HepG2 (cell line): ENCODE data around the gene COL4A2. TPM values are rescaled to one million over a fixed set of nuclear protein-coding genes. Genes with fewer than 3 reads are reported as not detected.

Experiments used
- ATAC-seq: fragments of 200-7000 bp; cut with Tn5 transposase; 3 replicates; pipeline ENCODE4 v1.9.1; 2020; ENCODE audit warnings: mild to moderate bottlenecking, moderate library complexity
- BruUV-seq: library from RNA; stranded (reverse); fragments of 400-500 nt; replicated peaks from 2 replicates; lab custom pipeline; 2021; lab: Mats Ljungman, UMichigan
- CTCF ChIA-PET: fragments of 300-600 bp; formaldehyde crosslinking; extraction: SDS; loops from one replicate; lab custom pipeline; 2021; ENCODE audit warnings: low total read pairs, inconsistent platforms, low intra/inter-chr PET ratio; lab: Yijun Ruan, JAX
- POLR2A ChIA-PET: fragments of 350-600 bp; sonication (Branson Sonifier 250); formaldehyde crosslinking; loops from one replicate; lab custom pipeline; 2020; ENCODE audit warnings: antibody characterized with exemption, inconsistent platforms; lab: Yijun Ruan, JAX
- DNase-seq: peaks from one replicate; pipeline ENCODE4 v3.0.0-alpha.2; 2015; ENCODE audit warnings: low spot score
- FAIRE-seq: peaks from 3 replicates; lab custom pipeline; 2011; peaks lifted over from hg19 to GRCh38; lab: Jason Lieb, UNC
- H2AFZ ChIP-seq: one replicate; pipeline ENCODE4 v1.6.1; 2011; ENCODE audit warnings: low read length, inconsistent platforms
- H3K27ac ChIP-seq: fragments of 300-600 bp; 3 replicates; pipeline ENCODE4 v1.8.0; 2011; ENCODE audit warnings: mixed run types, mild to moderate bottlenecking, mixed read lengths, low read length, inconsistent platforms; ENCODE audit not compliant: insufficient read depth; ENCODE audit errors: extremely low read length
- H3K27me3 ChIP-seq, 2 experiments: fragments of 200-600 bp in 1 of 2; 2 replicates in 1 of 2; 3 replicates in 1 of 2; pipeline versions ENCODE4 v1.6.0 to v1.8.0; 2011; ENCODE audit warnings: low read length in 2 of 2, mild to moderate bottlenecking in 2 of 2, moderate library complexity in 2 of 2, inconsistent platforms in 1 of 2; ENCODE audit not compliant: insufficient read depth in 2 of 2, control insufficient read depth in 1 of 2
- H3K36me3 ChIP-seq, 2 experiments: fragments of 200-600 bp in 1 of 2; replicated peaks in 1 of 2; 2 replicates in 1 of 2; 3 replicates in 1 of 2; pipeline versions ENCODE4 v1.5.1 to v1.8.0; 2011; ENCODE audit warnings: low read length in 2 of 2, inconsistent platforms in 1 of 2; ENCODE audit not compliant: insufficient read depth in 2 of 2, control insufficient read depth in 1 of 2
- H3K4me1 ChIP-seq: 2 replicates; pipeline ENCODE4 v1.5.1; 2012; ENCODE audit warnings: low read length, inconsistent platforms; ENCODE audit not compliant: insufficient read depth
- H3K4me2 ChIP-seq: 2 replicates; pipeline ENCODE4 v1.6.0; 2011; ENCODE audit warnings: low read depth, low read length, inconsistent platforms
- H3K4me3 ChIP-seq, 3 experiments: fragments of 200-600 bp in 1 of 3; sonication (generic), shearing (Covaris generic) in 1 of 3; replicated peaks in 1 of 3; 2 replicates each; pipeline ENCODE4 v1.5.1; 2011 to 2016; ENCODE audit warnings: low read length in 3 of 3, inconsistent platforms in 2 of 3, low read depth in 2 of 3, mild to moderate bottlenecking in 2 of 3, control low read depth in 1 of 3, mixed read lengths in 1 of 3; ENCODE audit not compliant: insufficient read depth in 1 of 3
- H3K79me2 ChIP-seq: one replicate; pipeline ENCODE4 v1.6.1; 2011; ENCODE audit warnings: low read length, inconsistent platforms; ENCODE audit not compliant: insufficient read depth
- H3K9ac ChIP-seq: 2 replicates; pipeline ENCODE4 v1.6.0; 2011; ENCODE audit warnings: mild to moderate bottlenecking, low read depth, low read length, inconsistent platforms; ENCODE audit not compliant: insufficient read depth
- H3K9me3 ChIP-seq: 2 replicates; pipeline ENCODE4 v1.5.1; 2012; ENCODE audit warnings: mild to moderate bottlenecking, low read length
- H4K20me1 ChIP-seq: 2 replicates; pipeline ENCODE4 v1.6.0; 2011; ENCODE audit warnings: inconsistent platforms, mild to moderate bottlenecking, low read length, moderate library complexity; ENCODE audit not compliant: insufficient read depth
- AKNA ChIP-seq: sonication (generic); formaldehyde crosslinking; IDR thresholded peaks from 2 replicates; pipeline ENCODE4 v1.4.0; 2020; ENCODE audit warnings: missing genetic modification reagents, borderline replicate concordance
- EHMT2 ChIP-seq: fragments of 200-600 bp; sonication (generic); IDR thresholded peaks from 2 replicates; pipeline ENCODE4 v1.7.0; 2017; ENCODE audit warnings: antibody characterized with exemption, low read depth, low read length, borderline replicate concordance
- ETS1 ChIP-seq: sonication (generic); formaldehyde crosslinking; IDR thresholded peaks from 2 replicates; pipeline ENCODE4 v1.4.0; 2020; ENCODE audit warnings: missing genetic modification reagents
- FOXC1 ChIP-seq: sonication (generic); formaldehyde crosslinking; IDR thresholded peaks from 2 replicates; pipeline ENCODE4 v1.8.0; 2022; ENCODE audit warnings: mild to moderate bottlenecking, missing genetic modification reagents, borderline replicate concordance
- GABPB1 ChIP-seq: IDR thresholded peaks from 2 replicates; pipeline ENCODE4 v1.6.1; 2016; ENCODE audit warnings: mild to moderate bottlenecking, missing genetic modification reagents, moderate library complexity, missing compliant biosample characterization
- HNRNPLL ChIP-seq: fragments of 200-400 bp; formaldehyde crosslinking; IDR thresholded peaks from 2 replicates; pipeline ENCODE4 v1.6.1; 2017; ENCODE audit warnings: mild to moderate bottlenecking, low read depth, low read length; ENCODE audit not compliant: poor library complexity, severe bottlenecking
- IKZF4 ChIP-seq: sonication (generic); formaldehyde crosslinking; IDR thresholded peaks from 2 replicates; pipeline ENCODE4 v1.5.1; 2020; ENCODE audit warnings: borderline replicate concordance, mild to moderate bottlenecking, low read depth, missing genetic modification reagents; ENCODE audit errors: not compliant biosample characterization
- JDP2 ChIP-seq: sonication (generic); formaldehyde crosslinking; IDR thresholded peaks from 2 replicates; pipeline ENCODE4 v1.8.1; 2022; ENCODE audit warnings: missing genetic modification reagents, borderline replicate concordance
- NAIF1 ChIP-seq: sonication (generic); formaldehyde crosslinking; IDR thresholded peaks from 2 replicates; pipeline ENCODE4 v1.5.0; 2020; ENCODE audit warnings: mild to moderate bottlenecking, missing genetic modification reagents, borderline replicate concordance
- NFATC3 ChIP-seq: sonication (generic); formaldehyde crosslinking; IDR thresholded peaks from 2 replicates; pipeline ENCODE4 v1.5.1; 2020; ENCODE audit warnings: mild to moderate bottlenecking, missing genetic modification reagents
- POLR2AphosphoS2 ChIP-seq: IDR thresholded peaks from 2 replicates; pipeline ENCODE4 v1.6.1; 2011; ENCODE audit warnings: low read depth, low read length, improper control_type of control experiment
- SOX6 ChIP-seq, 2 experiments: fragments of 450-650 bp in 1 of 2; sonication (generic) in 1 of 2; formaldehyde crosslinking in 1 of 2; IDR thresholded peaks; 2 replicates each; pipeline versions ENCODE4 v1.4.0 to v1.6.1; 2017 to 2020; ENCODE audit warnings: antibody characterized with exemption in 1 of 2, mild to moderate bottlenecking in 1 of 2, missing genetic modification reagents in 1 of 2
- ZNF605 ChIP-seq: sonication (generic); formaldehyde crosslinking; IDR thresholded peaks from 2 replicates; pipeline ENCODE4 v1.8.0; 2022; ENCODE audit warnings: mild to moderate bottlenecking, missing genetic modification reagents
- ZNF614 ChIP-seq: IDR thresholded peaks from 2 replicates; pipeline ENCODE4 v1.6.1; 2018; ENCODE audit warnings: missing biosample characterization, missing genetic modification reagents, inconsistent platforms, borderline replicate concordance
- ZNF768 ChIP-seq: sonication (generic); formaldehyde crosslinking; IDR thresholded peaks from 2 replicates; pipeline ENCODE4 v1.4.0; 2020; ENCODE audit warnings: missing genetic modification reagents
- ZZZ3 ChIP-seq: sonication (generic); formaldehyde crosslinking; IDR thresholded peaks from 2 replicates; pipeline ENCODE4 v1.4.0; 2020; ENCODE audit warnings: missing genetic modification reagents, mild to moderate bottlenecking, borderline replicate concordance
- WGBS: methylation state at CpG from one replicate; pipeline ENCODE4 v1.1.6; 2017; ENCODE audit warnings: low lambda C conversion rate; 5-methylcytosine and 5-hydroxymethylcytosine counted together
- in situ Hi-C: cut with HindIII; loops from 2 replicates; pipeline ENCODE4 v1.10.0; 2017; ENCODE audit warnings: low pct_unique_long_range_greater_than_20kb; ENCODE audit not compliant: extremely low pct_ligation_motif_present
- intact Hi-C: fragments of 100-400 bp; cut with micrococcal nuclease; formaldehyde crosslinking; loops from one replicate; pipeline ENCODE4 v1.10.0; 2022; ENCODE audit not compliant: unreplicated experiment
- polyA plus RNA-seq, 8 experiments: library from polyadenylated mRNA; depleted of rRNA in 3 of 8; stranded (reverse) in 7 of 8; unstranded in 1 of 8; fragments of >200 nt; fragmentation: Illumina TruSeq in 4 of 8; extraction: Trizol in 4 of 8; gene quantifications; 2 replicates each; pipeline versions ENCODE4 v1.2.1 to v1.2.3, GENCODE V29; 2011 to 2016; ENCODE audit warnings: low read depth in 4 of 8, missing spikeins in 1 of 8, mixed read lengths in 1 of 8; ENCODE audit not compliant: insufficient read depth in 1 of 8
- total RNA-seq, 5 experiments: library from RNA; depleted of rRNA; stranded (reverse); fragments of >200 nt; fragmentation: Illumina TruSeq; extraction: Trizol; gene quantifications; 2 replicates each; pipeline ENCODE4 v1.2.3, GENCODE V29; 2016; ENCODE audit warnings: low read depth in 1 of 5

The COL4A2 gene
- total and polyA plus RNA-seq, 2 of the 13 experiments (the other 11 are each of a cell fraction or from before 2014, with no cell fraction given) = 0.22 to 1.9 TPM

GRCh38 chr13:110533771-110534670 is 226.9 kb downstream of the COL4A2 start (continued):
- no peak for TF ChIP-seq ETS1 (CRISPR knock-in tag)

- no peaks in the 10 kb centered on the region for H3K4me1 ChIP-seq
- H3K27ac ChIP-seq = no peak overlapping the region
- H3K36me3 ChIP-seq = peaks cover 0 to 7% of the 10 kb centered on the region in 2 experiments; a peak in 3 of 5 replicates
- no peak overlapping the region for H3K4me2 ChIP-seq
- no TSS peak for BruUV-seq
- no peak overlapping the region for H2AFZ ChIP-seq
- DNase-seq (no peak), FAIRE-seq (no peak), ATAC-seq (no peak)
- no peak overlapping the region for H3K9ac ChIP-seq
- CTCF ChIA-PET = no interaction called here
- no peaks in the 10 kb centered on the region for H3K9me3 ChIP-seq
- H3K27me3 ChIP-seq = no peaks in the 10 kb centered on the region
- POLR2A ChIA-PET = no interaction called here
- H4K20me1 ChIP-seq = peaks cover 8% of the 10 kb centered on the region; the same call in 1 of the 2 replicates
- 100% methylated on average over 4 of the region's 11 CpGs for WGBS
- peaks cover 32% of the 10 kb centered on the region for H3K79me2 ChIP-seq
- in situ Hi-C loops = no loop called here
- intact Hi-C loops = no loop called here
- no peak overlapping the region for H3K4me3 ChIP-seq
- TF ChIP-seq IKZF4 (CRISPR knock-in tag) (no peak), NAIF1 (CRISPR knock-in tag) (no peak), ZZZ3 (no peak), NFATC3 (CRISPR knock-in tag) (no peak), FOXC1 (CRISPR knock-in tag) (no peak), ZNF768 (CRISPR knock-in tag) (no peak), AKNA (CRISPR knock-in tag) (no peak), HNRNPLL (no peak), ZNF605 (CRISPR knock-in tag) (no peak), SOX6 (IDR thresholded peaks at IDR 0.05) (no peak), SOX6 (CRISPR knock-in tag; IDR thresholded peaks at IDR 0.05) (no peak), JDP2 (no peak), ZNF614 (CRISPR knock-in tag) (no peak), GABPB1 (CRISPR knock-in tag) (no peak), EHMT2 (no peak), POLR2AphosphoS2 (no peak)
Observed at GRCh38 chr13:110535526-110535925, 228.4 kb downstream of the COL4A2 start.
